H9 (cell line): Measurements from ENCODE around the gene RIMOC1. TPM values are rescaled to one million over a fixed set of nuclear protein-coding genes. Genes with fewer than 3 reads are reported as not detected.

Experiments used
- DNase-seq: peaks from one replicate; pipeline ENCODE4 v3.0.0-alpha.2; 2017
- H2AFZ ChIP-seq: one replicate; pipeline ENCODE4 v1.6.1; 2013; ENCODE audit warnings: mild to moderate bottlenecking, low read length, control low read depth, moderate library complexity
- H2AK5ac ChIP-seq: 2 replicates; pipeline ENCODE4 v1.6.1; 2013; ENCODE audit warnings: low read length, control low read depth, mixed read lengths; ENCODE audit not compliant: insufficient read length
- H2BK120ac ChIP-seq: one replicate; pipeline ENCODE4 v1.6.1; 2013; ENCODE audit warnings: low read depth, mild to moderate bottlenecking, low read length, control low read depth, inconsistent platforms; ENCODE audit not compliant: poor library complexity, severe bottlenecking
- H2BK12ac ChIP-seq: 2 replicates; pipeline ENCODE4 v1.6.1; 2013; ENCODE audit warnings: low read length, control low read depth, mixed read lengths, low read depth; ENCODE audit not compliant: insufficient read length
- H2BK15ac ChIP-seq: 2 replicates; pipeline ENCODE4 v1.6.1; 2013; ENCODE audit warnings: low read depth, low read length, control low read depth
- H2BK20ac ChIP-seq: one replicate; pipeline ENCODE4 v1.6.1; 2013; ENCODE audit warnings: low read depth, mild to moderate bottlenecking, low read length, control low read depth, inconsistent platforms; ENCODE audit not compliant: poor library complexity, severe bottlenecking
- H2BK5ac ChIP-seq: 2 replicates; pipeline ENCODE4 v1.6.1; 2013; ENCODE audit warnings: low read length, control low read depth, mixed read lengths; ENCODE audit not compliant: insufficient read length
- H3K14ac ChIP-seq: 2 replicates; pipeline ENCODE4 v1.6.1; 2013; ENCODE audit warnings: low read length, control low read depth; ENCODE audit not compliant: insufficient read depth
- H3K18ac ChIP-seq: 2 replicates; pipeline ENCODE4 v1.6.1; 2013; ENCODE audit warnings: low read depth, mild to moderate bottlenecking, mixed read lengths, low read length, control low read depth; ENCODE audit not compliant: insufficient read length
- H3K23ac ChIP-seq: 2 replicates; pipeline ENCODE4 v1.6.1; 2013; ENCODE audit warnings: low read length, control low read depth, mixed read lengths, low read depth; ENCODE audit not compliant: insufficient read length
- H3K23me2 ChIP-seq: 2 replicates; pipeline ENCODE4 v1.6.1; 2013; ENCODE audit warnings: low read depth, mild to moderate bottlenecking, mixed read lengths, low read length, control low read depth; ENCODE audit not compliant: insufficient read length, poor library complexity, severe bottlenecking
- H3K27ac ChIP-seq: 2 replicates; pipeline ENCODE4 v1.5.1; 2013; ENCODE audit warnings: low read length, control low read depth, mixed read lengths, low read depth; ENCODE audit not compliant: insufficient read length
- H3K27me3 ChIP-seq: 2 replicates; pipeline ENCODE4 v1.6.1; 2013; ENCODE audit warnings: low read length, control low read depth, inconsistent platforms; ENCODE audit not compliant: insufficient read depth
- H3K4ac ChIP-seq: 2 replicates; pipeline ENCODE4 v1.6.1; 2013; ENCODE audit warnings: low read depth, mild to moderate bottlenecking, control low read depth, inconsistent platforms, low read length, moderate library complexity
- H3K4me1 ChIP-seq: 2 replicates; pipeline ENCODE4 v1.6.1; 2013; ENCODE audit warnings: low read length, control low read depth, inconsistent platforms; ENCODE audit not compliant: insufficient read depth
- H3K4me2 ChIP-seq: 2 replicates; pipeline ENCODE4 v1.6.1; 2013; ENCODE audit warnings: low read length, control low read depth, mixed read lengths; ENCODE audit not compliant: insufficient read length, insufficient read depth
- H3K56ac ChIP-seq: 2 replicates; pipeline ENCODE4 v1.6.1; 2013; ENCODE audit warnings: low read depth, mild to moderate bottlenecking, mixed read lengths, low read length, control low read depth; ENCODE audit not compliant: insufficient read length
- H3K79me1 ChIP-seq: 2 replicates; pipeline ENCODE4 v1.6.1; 2013; ENCODE audit warnings: low read depth, mild to moderate bottlenecking, moderate library complexity, low read length, control low read depth, inconsistent platforms; ENCODE audit not compliant: insufficient read depth, poor library complexity, severe bottlenecking
- H3K79me2 ChIP-seq: 2 replicates; pipeline ENCODE4 v1.6.1; 2013; ENCODE audit warnings: low read length, control low read depth, inconsistent platforms; ENCODE audit not compliant: insufficient read depth
- H3K9ac ChIP-seq: 2 replicates; pipeline ENCODE4 v1.6.1; 2013; ENCODE audit warnings: low read length, control low read depth, mixed read lengths; ENCODE audit not compliant: insufficient read length; ENCODE audit errors: extremely low read depth
- H3K9me3 ChIP-seq: one replicate; pipeline ENCODE4 v1.6.1; 2013; ENCODE audit warnings: low read depth, low read length, inconsistent platforms; ENCODE audit not compliant: control insufficient read depth
- H3T11ph ChIP-seq: one replicate; pipeline ENCODE4 v1.6.1; 2013; ENCODE audit warnings: mild to moderate bottlenecking, low read length, control low read depth, inconsistent platforms
- H4K20me1 ChIP-seq: one replicate; pipeline ENCODE4 v1.6.1; 2013; ENCODE audit not compliant: control insufficient read depth, insufficient read length, insufficient read depth
- H4K5ac ChIP-seq: 2 replicates; pipeline ENCODE4 v1.6.1; 2013; ENCODE audit warnings: low read depth, mild to moderate bottlenecking, mixed read lengths, low read length, control low read depth; ENCODE audit not compliant: insufficient read length
- H4K8ac ChIP-seq: replicated peaks from 2 replicates; pipeline ENCODE4 v1.6.1; 2013; ENCODE audit warnings: low read length, control low read depth, mixed read lengths, low read depth; ENCODE audit not compliant: insufficient read length
- H4K91ac ChIP-seq: 2 replicates; pipeline ENCODE4 v1.6.1; 2013; ENCODE audit warnings: low read depth, mild to moderate bottlenecking, moderate library complexity, mixed read lengths, low read length, control low read depth; ENCODE audit not compliant: insufficient read length
- H3K27ac Mint-ChIP-seq, 3 experiments: 2 replicates in 2 of 3; 3 replicates in 1 of 3; pipeline ENCODE4 v1.8.0; 2020 to 2021; ENCODE audit warnings: mixed read lengths in 3 of 3, mild to moderate bottlenecking in 1 of 3, moderate library complexity in 1 of 3
- H3K27me3 Mint-ChIP-seq: 2 replicates; pipeline ENCODE4 v1.8.0; 2021; ENCODE audit warnings: low read depth, mild to moderate bottlenecking, moderate library complexity, mixed read lengths
- H3K36me3 Mint-ChIP-seq, 3 experiments: 2 replicates in 2 of 3; 3 replicates in 1 of 3; pipeline ENCODE4 v1.8.0; 2020 to 2021; ENCODE audit warnings: low read depth in 3 of 3, mixed read lengths in 3 of 3; ENCODE audit not compliant: insufficient read depth in 1 of 3
- H3K4me1 Mint-ChIP-seq, 2 experiments: 2 replicates each; pipeline ENCODE4 v1.8.0; 2020; ENCODE audit warnings: mixed read lengths in 2 of 2
- H3K4me3 Mint-ChIP-seq, 2 experiments: 2 replicates in 1 of 2; 3 replicates in 1 of 2; pipeline ENCODE4 v1.8.0; 2020 to 2021; ENCODE audit warnings: mild to moderate bottlenecking in 2 of 2, mixed read lengths in 2 of 2, moderate library complexity in 1 of 2
- H3K9me3 Mint-ChIP-seq, 2 experiments: 2 replicates in 1 of 2; 3 replicates in 1 of 2; pipeline ENCODE4 v1.8.0; 2020; ENCODE audit warnings: mild to moderate bottlenecking in 2 of 2, mixed read lengths in 2 of 2, moderate library complexity in 1 of 2
- CTCF ChIP-seq: fragments of 200-600 bp; sonication (generic); conservative IDR thresholded peaks from 3 replicates; pipeline ENCODE4 v1.8.0; 2021; ENCODE audit warnings: antibody characterized with exemption, mild to moderate bottlenecking
- total RNA-seq: library from RNA; stranded (reverse); gene quantifications from 2 replicates; pipeline ENCODE4 v1.2.1, GENCODE V29; 2021

Gene RIMOC1
- total RNA-seq, 1 experiment from 2014 or later, result 43.3 TPM

GRCh38 chr5:41929035-41929434, 24.9 kb downstream of the RIMOC1 start:
- Histone ChIP-seq H3K18ac (no peak overlapping the region), H3K27me3 (no peaks in the 10 kb centered on the region)
- no peak for DNase-seq

More at GRCh38 chr5:41929035-41929434, 24.9 kb downstream of the RIMOC1 start:
- no peaks in the 10 kb centered on the region for H3K79me2 ChIP-seq
- no peak overlapping the region for H3K14ac ChIP-seq
- H2BK12ac ChIP-seq, result no peak overlapping the region
- no peak overlapping the region for H3K9ac ChIP-seq
- no peak overlapping the region for H3K27ac ChIP-seq
- no peaks in the 10 kb centered on the region for H3K79me1 ChIP-seq
- no peak overlapping the region for H3K4me3 Mint-ChIP-seq
- no peak overlapping the region for H3K23ac ChIP-seq
- no peak overlapping the region for H2BK5ac ChIP-seq
- H3K4ac ChIP-seq, result no peak overlapping the region
- no peaks in the 10 kb centered on the region for H3K9me3 ChIP-seq
- H4K20me1 ChIP-seq, result no peaks in the 10 kb centered on the region
- no peak overlapping the region for H3K56ac ChIP-seq
- no peak overlapping the region for H4K91ac ChIP-seq
- H3K27me3 Mint-ChIP-seq, result peaks cover 6% of the 10 kb centered on the region; the same call in 1 of the 2 replicates
- no peaks in the 10 kb centered on the region for H3K9me3 Mint-ChIP-seq
- TF ChIP-seq CTCF, result no peak
- H3K27ac Mint-ChIP-seq, result no peak overlapping the region
- H3T11ph ChIP-seq, result no peak overlapping the region
- H3K4me2 ChIP-seq, result no peak overlapping the region
- no peak overlapping the region for H4K5ac ChIP-seq
- no peak overlapping the region for H2BK20ac ChIP-seq
- H2AK5ac ChIP-seq, result no peak overlapping the region
- H3K36me3 Mint-ChIP-seq, result no peaks in the 10 kb centered on the region
- H2AFZ ChIP-seq, result no peak overlapping the region
- no peaks in the 10 kb centered on the region for H3K4me1 ChIP-seq
- H2BK120ac ChIP-seq, result no peak overlapping the region
- peaks cover 7% of the 10 kb centered on the region for H3K23me2 ChIP-seq
- H3K4me1 Mint-ChIP-seq, result peaks cover 3% of the 10 kb centered on the region in 2 experiments; a peak in 2 of 4 replicates
- no peak overlapping the region for H2BK15ac ChIP-seq
- H4K8ac ChIP-seq, result no peak overlapping the region
